GM21367 (cell line): ENCODE results near the gene LRRC15.

Experiments used
- ATAC-seq: cut with Tn5 transposase; IDR thresholded peaks from one replicate; pipeline ENCODE4 v1.9.1; 2021; ENCODE audit not compliant: unreplicated experiment

The LRRC15 gene

DNA sequence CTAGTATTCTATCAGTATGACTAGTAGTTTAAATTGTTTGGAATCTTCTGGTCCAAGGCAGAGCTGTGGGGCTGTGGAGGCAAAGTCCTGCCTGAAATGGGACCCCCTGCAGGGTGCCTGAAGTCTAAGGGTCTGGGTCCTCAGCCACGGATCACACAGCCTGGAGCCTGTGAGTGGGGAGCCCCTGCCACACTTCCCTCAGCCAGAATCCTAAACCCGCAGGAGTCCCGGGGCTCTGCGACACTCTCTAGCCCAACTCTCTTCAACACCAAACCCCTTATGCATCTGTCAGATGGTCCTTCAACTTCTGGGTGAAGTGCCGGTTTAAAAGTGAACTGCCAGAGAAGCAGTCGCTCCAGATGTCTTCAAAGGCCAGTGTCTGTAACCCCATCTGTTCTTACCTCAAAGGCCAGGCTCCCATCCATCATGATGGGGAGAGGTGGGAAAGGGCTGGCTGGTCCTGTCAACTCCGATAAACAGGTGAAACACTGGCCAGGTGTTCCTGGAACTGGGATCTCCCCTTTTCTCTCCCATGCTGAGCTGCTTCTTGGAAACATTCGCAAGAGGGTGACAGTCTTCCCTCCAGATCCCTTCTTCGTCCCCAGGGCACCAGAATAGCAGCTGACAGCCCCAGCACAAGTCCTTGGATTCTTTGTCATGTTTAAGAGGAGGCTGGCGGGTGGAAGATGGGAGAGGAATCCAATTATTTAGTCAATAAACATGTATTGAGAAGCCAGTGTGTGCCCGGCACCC lies 64.0 kb downstream of the LRRC15 start:
- no peak for ATAC-seq
